ENCODE results near the gene NDC80.
"Not testable (repeated sequence)": the region's sequence is repeated elsewhere in the genome, so short reads cannot be mapped to it uniquely, and the experiment has no call there.

NDC80 gene

DNA sequence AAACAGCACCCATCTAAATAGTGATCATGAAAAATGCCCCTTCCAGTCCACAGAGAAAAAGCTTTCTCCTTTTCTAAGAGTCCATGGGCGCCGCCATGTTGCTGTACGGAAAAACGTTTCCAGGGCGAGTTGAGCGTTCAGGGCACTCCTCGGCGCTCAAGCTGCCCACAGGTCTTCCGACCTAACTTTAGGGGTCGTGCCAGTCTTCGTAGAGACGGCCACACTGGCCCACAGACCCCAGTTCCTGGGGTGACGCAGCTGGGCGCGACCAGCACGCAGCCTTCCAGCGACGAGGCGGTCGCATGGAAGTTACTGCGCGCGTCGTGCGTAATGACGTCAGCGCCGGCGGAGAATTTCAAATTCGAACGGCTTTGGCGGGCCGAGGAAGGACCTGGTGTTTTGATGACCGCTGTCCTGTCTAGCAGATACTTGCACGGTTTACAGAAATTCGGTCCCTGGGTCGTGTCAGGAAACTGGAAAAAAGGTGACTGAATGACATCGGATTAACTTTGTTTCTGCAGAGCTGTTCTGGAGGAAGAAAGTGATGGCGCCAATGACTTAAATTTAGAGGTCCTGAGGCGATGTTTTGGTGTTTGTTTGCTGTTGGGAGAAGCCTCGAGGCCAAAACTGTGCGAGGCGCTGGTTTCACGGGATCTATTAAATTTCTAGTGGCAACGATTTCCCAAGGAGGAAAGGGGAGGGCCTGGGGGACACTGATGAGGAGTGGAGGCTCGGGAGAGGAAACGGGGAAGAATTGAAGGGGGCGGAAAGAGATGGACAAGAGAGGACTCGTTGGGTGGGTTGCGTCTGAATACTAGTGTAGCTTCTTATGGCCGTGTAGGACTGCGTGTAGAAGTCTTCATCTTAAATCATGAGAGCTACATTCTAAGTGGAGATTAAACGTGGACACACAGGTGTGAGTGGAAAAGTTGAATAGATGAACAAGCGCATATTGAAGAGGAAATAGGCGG, at the start of gene NDC80, which contains the start of gene METTL4:
NDC80 (plus strand) TSS at position 358 of the 971 bp plus-strand sequence. CDS start 1,429 bp downstream, outside the sequence.
METTL4 (minus strand) TSS at position 306 of the 971 bp plus-strand sequence. CDS start 4,289 bp downstream, outside the sequence.
- TF ChIP-seq CTCF (conservative IDR thresholded peaks at IDR 0.05; ENCODE audit: low read depth, low read length) = no peak

GRCh38 chr18:2522112-2522511, 49.2 kb upstream of the NDC80 start:
- no peak for TF ChIP-seq CTCF (conservative IDR thresholded peaks at IDR 0.05; ENCODE audit: low read depth, low read length)
- no peak overlapping the region for H3K4me3 ChIP-seq (ENCODE audit: low read depth, low read length)

More for the DNA sequence above, at the start of gene NDC80, which contains the start of gene METTL4:
- peak within 1 kb of the TSS; percentile 68 for H3K4me3 ChIP-seq (ENCODE audit: low read depth, low read length)
- peak; percentile 91 for DNase-seq (ENCODE audit: low read depth)

DNA sequence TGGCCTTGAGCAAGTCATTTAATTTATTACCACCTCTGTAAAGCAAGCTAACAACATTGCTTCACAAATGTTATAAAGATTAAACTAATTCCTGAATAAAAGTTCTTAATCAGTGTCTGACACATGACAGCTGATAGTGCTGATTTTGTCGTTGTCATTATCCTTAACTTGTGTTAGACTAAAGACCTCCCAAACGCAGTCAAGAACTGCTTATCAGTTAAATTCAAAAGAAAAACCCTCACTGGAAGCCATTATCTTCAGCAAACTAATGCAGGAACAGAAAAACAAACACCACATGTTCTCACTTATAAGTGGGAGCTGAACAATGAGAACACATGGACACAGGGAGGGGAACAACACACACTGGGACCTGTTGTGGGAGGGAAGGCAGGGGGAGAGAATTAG, 46.6 kb upstream of the NDC80 start:
- not testable (repeated sequence) for DNase-seq (ENCODE audit: low read depth)

More at GRCh38 chr18:2522112-2522511, 49.2 kb upstream of the NDC80 start:
- DNase-seq (ENCODE audit: low read depth) = no peak

DNA sequence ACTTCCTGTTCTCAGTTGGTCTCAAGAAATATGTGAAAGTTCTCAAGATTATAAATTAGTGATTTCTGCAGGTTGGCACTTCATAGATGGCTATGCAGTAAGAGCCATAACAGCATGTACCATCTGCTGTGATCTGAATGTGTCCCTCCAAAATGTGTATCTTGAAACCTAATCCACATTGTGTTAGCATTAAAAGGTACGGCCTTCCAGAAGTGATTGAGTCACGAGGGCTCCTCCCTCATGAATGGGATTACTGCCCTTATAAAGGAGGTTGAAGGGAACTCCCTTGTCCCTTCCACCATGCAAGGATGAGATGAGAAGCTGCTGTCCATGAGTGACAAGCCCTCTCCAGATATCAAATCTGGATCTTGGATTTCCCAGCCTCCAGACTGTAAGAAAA, 45.0 kb upstream of the NDC80 start:
- H3K4me3 ChIP-seq (ENCODE audit: low read depth, low read length) = no peak overlapping the region
- no peak for TF ChIP-seq CTCF (conservative IDR thresholded peaks at IDR 0.05; ENCODE audit: low read depth, low read length)
- DNase-seq (ENCODE audit: low read depth) = no peak

More for the DNA sequence above, 46.6 kb upstream of the NDC80 start:
- not testable (repeated sequence) for H3K4me3 ChIP-seq (ENCODE audit: low read depth, low read length)

GRCh38 chr18:2529154-2529553, 42.2 kb upstream of the NDC80 start:
- H3K4me3 ChIP-seq (ENCODE audit: low read depth, low read length) = no peak overlapping the region
- peak; percentile 6 for TF ChIP-seq CTCF (conservative IDR thresholded peaks at IDR 0.05; ENCODE audit: low read depth, low read length)

GRCh38 chr18:2531751-2532150, 39.6 kb upstream of the NDC80 start:
- no peak for DNase-seq (ENCODE audit: low read depth)
- no peak for TF ChIP-seq CTCF (conservative IDR thresholded peaks at IDR 0.05; ENCODE audit: low read depth, low read length)
- no peak overlapping the region for H3K4me3 ChIP-seq (ENCODE audit: low read depth, low read length)

More at GRCh38 chr18:2529154-2529553, 42.2 kb upstream of the NDC80 start:
- peak; percentile 99 for DNase-seq (ENCODE audit: low read depth)

DNA sequence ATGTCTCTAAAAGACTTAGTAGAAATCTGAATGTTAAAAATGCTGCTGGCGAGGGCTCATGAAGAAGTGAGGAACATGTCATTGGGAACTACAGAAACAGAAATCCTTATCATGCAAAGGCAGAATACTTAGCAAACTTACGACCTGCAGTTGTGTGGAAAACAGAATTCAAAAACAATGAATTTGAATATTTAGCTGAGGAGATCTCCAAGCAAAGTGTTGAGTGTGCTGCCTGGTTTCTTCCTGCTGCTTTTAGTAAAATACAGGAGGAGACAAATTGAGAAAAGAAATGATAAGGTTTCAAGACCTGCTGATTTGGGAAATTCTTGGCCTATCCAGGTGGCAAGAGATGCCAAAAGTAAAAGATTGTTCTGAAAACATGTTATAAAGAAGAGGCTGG, 38.6 kb upstream of the NDC80 start:
- DNase-seq (ENCODE audit: low read depth) = no peak
- no peak overlapping the region for H3K4me3 ChIP-seq (ENCODE audit: low read depth, low read length)
- no peak for TF ChIP-seq CTCF (conservative IDR thresholded peaks at IDR 0.05; ENCODE audit: low read depth, low read length)

All from choroid plexus epithelial cell (primary cell).